Myometrial cell (primary cell): ENCODE data around the gene TIMM8A. TPM values are rescaled to one million over a fixed set of nuclear protein-coding genes. Genes with fewer than 3 reads are reported as not detected.

Experiments
- total RNA-seq: library from RNA; depleted of rRNA; stranded (reverse); fragments of >200 nt; gene quantifications from 2 replicates; pipeline ENCODE4 v1.2.3, GENCODE V29; 2015

TIMM8A gene, protein sequence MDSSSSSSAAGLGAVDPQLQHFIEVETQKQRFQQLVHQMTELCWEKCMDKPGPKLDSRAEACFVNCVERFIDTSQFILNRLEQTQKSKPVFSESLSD
- total RNA-seq = 5.2 and 6.7 TPM in 2 replicates

DNA sequence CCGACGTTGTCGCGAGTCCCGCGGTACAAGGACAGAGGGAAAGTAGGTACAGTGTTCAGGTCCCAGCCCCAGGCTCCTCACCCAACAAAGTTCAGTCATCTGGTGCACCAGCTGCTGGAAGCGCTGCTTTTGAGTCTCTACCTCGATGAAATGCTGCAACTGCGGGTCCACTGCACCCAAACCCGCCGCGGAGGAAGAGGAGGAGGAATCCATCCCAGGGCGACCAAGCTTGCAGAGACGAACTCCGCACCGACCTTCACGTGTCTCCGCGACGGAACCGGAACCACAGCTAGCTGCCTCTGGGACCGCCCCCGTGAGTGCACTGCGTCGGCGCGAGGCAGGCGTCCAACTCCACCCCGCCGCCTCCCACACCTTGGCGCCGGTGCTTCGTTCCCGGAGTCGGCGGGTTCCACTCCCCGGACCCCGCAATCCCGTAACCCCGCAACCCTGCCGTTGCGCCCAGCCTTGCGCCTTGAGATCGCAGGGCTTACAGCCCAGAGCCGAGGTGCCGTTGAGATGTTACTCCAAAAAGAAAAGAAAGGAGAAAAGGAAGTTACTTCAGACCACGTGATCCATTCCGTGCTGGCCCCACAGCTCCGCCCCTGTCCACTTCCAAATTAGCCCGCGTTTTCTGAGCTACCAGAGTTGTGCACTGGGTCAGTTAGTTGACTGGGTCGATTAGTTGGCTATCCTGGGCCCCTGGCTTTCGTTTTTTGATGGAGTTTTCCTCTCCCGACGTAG, at the start of gene TIMM8A:
TIMM8A (minus strand) TSS at position 291 of the 741 bp plus-strand sequence; CDS start at position 213, 78 bp downstream.

DNA sequence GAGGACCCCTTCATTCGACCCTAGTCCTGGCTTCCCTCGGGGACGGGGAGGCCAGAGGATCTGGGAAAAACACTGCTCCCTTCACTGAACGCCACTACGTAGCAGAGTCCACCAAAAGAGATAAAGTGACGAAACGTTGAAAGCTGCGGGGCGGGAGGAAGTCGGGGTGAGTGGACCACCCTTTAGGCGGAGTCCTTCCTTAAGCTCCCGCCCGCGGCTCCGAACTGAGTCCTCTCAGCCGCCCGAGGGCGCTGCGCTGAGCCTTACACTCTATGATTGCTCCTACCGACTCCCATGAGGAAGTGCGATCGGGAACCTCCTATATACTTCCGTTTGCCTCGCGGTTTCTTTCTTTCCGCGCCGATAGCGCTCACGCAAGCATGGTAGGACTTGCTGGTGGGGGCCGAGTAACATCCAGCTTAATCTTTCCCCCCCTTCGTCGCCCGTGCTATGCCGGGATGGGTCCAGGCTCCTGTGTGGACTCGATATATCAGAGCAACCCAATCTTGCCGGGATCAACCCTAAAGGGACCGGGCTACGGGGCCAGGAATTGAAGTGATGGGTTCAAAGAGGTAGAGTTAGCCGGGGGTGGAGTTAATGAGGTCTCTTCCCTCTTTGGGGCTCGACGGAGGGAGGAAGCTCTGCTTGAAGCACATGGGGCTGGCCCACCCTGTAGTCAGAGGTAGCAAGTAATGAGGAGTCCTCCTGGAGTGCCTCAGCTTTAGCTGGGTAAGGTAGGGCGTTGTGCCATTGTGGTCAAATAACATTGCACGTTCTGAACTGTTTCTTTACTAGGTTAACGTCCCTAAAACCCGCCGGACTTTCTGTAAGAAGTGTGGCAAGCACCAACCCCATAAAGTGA, 42.4 kb upstream of the TIMM8A start, which contains the start of gene RPL36A:
RPL36A (plus strand) TSS at position 348 of the 862 bp plus-strand sequence; CDS start at position 381, 33 bp downstream.

DNA sequence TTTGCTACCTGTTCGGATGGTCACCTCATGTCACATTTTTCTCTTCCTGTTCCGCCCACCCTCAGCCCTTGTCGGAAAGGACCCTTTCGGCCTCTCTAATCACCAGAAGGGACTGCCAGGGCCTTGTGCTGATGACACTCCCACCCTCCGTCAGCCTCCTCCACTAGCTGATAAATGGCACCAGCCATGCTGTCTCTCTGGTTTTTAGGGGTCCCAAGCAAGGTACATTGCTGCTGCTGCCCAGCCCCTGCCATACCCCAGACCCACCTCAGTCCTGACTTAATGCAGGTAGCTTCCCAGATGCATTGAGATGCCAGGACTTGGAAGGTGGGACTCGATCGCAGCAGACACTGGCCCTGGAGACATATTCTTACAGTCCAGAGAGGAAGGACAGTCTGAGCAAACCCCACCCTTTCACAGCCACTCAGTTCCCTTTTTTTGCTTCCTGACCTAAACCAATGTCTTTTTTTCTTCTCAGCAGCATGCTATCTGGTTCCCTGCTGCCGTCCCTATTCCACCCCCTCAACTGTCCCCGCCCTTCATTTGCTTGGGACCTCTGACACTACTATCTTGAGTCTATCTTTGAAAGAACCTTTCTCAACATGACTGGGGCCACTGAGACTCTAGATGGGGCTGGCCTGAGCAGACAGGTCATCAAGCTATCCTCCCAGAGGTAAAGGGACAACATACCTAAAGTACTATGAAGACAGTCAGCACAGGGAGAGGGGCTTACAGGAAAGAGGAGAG, 37.4 kb upstream of the TIMM8A start, which contains the start of gene BTK:
BTK (minus strand) TSS at position 397 of the 747 bp plus-strand sequence. CDS start 10,907 bp downstream, outside the sequence.

Other genes with a start within 250 kb of the TIMM8A start
- gene DRP2, start 129.0 kb downstream of the TIMM8A start, total RNA-seq = 2.3 TPM in 2 replicates
- 0.29 and 0.53 TPM in 2 replicates for gene TAF7L, start 57.4 kb downstream of the TIMM8A start, total RNA-seq
- gene BTK, start 37.4 kb upstream of the TIMM8A start, total RNA-seq = under 0.01 TPM in 1 of 2 replicates, not detected in the other
- gene RPL36A, start 42.3 kb upstream of the TIMM8A start, total RNA-seq = 824 and 2,173 TPM in 2 replicates
- 40.4 and 53.7 TPM in 2 replicates for gene GLA, start 59.2 kb upstream of the TIMM8A start, total RNA-seq
- gene HNRNPH2, start 59.5 kb upstream of the TIMM8A start, total RNA-seq = 40.4 and 53.5 TPM in 2 replicates
- 0.86 and 1.9 TPM in 2 replicates for gene ARMCX4, start 136.7 kb upstream of the TIMM8A start, total RNA-seq
- 34.6 and 36.5 TPM in 2 replicates for gene ARMCX1, start 201.8 kb upstream of the TIMM8A start, total RNA-seq